Measurements from ENCODE around the gene OLFML1. TPM values are rescaled to one million over a fixed set of nuclear protein-coding genes. Genes with fewer than 3 reads are reported as not detected.

OLFML1 gene
- total RNA-seq, 2 donors from 2014 or later, result 0.81 to 1.5 TPM

- H3K27ac Mint-ChIP-seq, result no peak overlapping the region
Measured at GRCh38 chr11:7559398-7560283, 74.3 kb downstream of the OLFML1 start.

More at GRCh38 chr11:7559398-7560283, 74.3 kb downstream of the OLFML1 start:
- Histone ChIP-seq H3K9ac (ENCODE audit: extremely low read depth, low read length, poor library complexity, severe bottlenecking) (no peak overlapping the region), H3K9me3 (ENCODE audit: control insufficient read depth, low read length) (no peaks in the 10 kb centered on the region), H3K36me3 (ENCODE audit: control insufficient read depth, insufficient read depth, low read length) (peaks cover 13% of the 10 kb centered on the region), H3K27ac (ENCODE audit: low read depth, low read length) (no peak overlapping the region), H3K4me3 (ENCODE audit: low read length) (no peak overlapping the region), H3K4me1 (ENCODE audit: control insufficient read depth, insufficient read depth, low read length) (peaks cover 5% of the 10 kb centered on the region), H3K27me3 (ENCODE audit: control insufficient read depth, insufficient read depth, low read length, poor library complexity, severe bottlenecking) (no peaks in the 10 kb centered on the region)
- WGBS, 2 experiments (ENCODE audit: insufficient coverage in 1 of 2, insufficient read length in 1 of 2), result 89 to 94% methylated on average over 2 to 4 of the region's 4 CpGs
- Mint-ChIP-seq H3K4me1 (peaks cover 19% of the 10 kb centered on the region), H3K9me3 (no peaks in the 10 kb centered on the region), H3K27me3 (ENCODE audit: insufficient read depth) (no peaks in the 10 kb centered on the region), H3K36me3 (ENCODE audit: low read depth) (peaks cover 12% of the 10 kb centered on the region), H3K4me3 (no peak overlapping the region)
- TF ChIP-seq CTCF (conservative IDR thresholded peaks at IDR 0.05), result no peak
- no peak for DNase-seq

Other genes starting within 250 kb of the OLFML1 start
- gene SYT9, start 233.6 kb upstream of the OLFML1 start, total RNA-seq, result 1 to 10 TPM in 1 of 2 donors, under 1 TPM in 1; 0.81 to 2.2 TPM
- 100 to 1,000 TPM; 149 to 195 TPM for gene PPFIBP2, start 28.5 kb downstream of the OLFML1 start, total RNA-seq
- gene CYB5R2, start 188.0 kb downstream of the OLFML1 start, total RNA-seq, result 10 to 100 TPM; 31.7 to 51.9 TPM
- gene OVCH2, start 221.0 kb downstream of the OLFML1 start, total RNA-seq, result 10 to 100 TPM in 1 of 2 donors, 1 to 10 TPM in 1; 8.2 to 30.1 TPM

Data from endodermal cell (in vitro differentiated cells).